GM23248 (cell line): Measurements from ENCODE around the gene TCP11.

Source experiments
- EZH2 ChIP-seq: fragments of 200-600 bp; sonication (generic); IDR thresholded peaks from 2 replicates; pipeline ENCODE4 v1.6.1; 2018; ENCODE audit warnings: antibody characterized with exemption, mild to moderate bottlenecking; ENCODE audit not compliant: insufficient read depth, poor library complexity, severe bottlenecking
- EZH2phosphoT487 ChIP-seq: fragments of 200-600 bp; sonication (generic); IDR thresholded peaks from 2 replicates; pipeline ENCODE4 v1.6.1; 2018; ENCODE audit warnings: antibody characterized with exemption, moderate library complexity, mild to moderate bottlenecking, low read depth; ENCODE audit not compliant: insufficient read depth

DNA sequence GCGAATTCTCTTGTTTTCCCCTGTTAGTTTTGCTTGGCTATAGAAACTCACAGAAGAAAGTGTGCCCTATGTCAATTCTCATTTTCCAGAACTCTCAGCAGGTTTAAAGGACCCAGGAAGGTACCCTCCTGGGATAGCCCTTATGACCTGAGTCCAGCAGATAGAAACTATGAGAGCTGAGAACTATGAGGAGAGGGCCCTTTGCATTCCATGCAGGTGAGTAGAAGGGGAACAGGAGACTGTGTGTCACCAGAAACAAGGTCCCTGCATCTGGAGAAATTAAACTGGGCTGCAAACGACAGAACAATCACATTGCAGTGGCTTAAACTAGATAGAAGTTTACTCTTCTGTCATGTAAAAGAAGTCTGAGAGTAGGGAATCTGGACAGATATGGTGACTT, 36.9 kb upstream of the TCP11 start:
- TF ChIP-seq EZH2: no peak
- no peak for TF ChIP-seq EZH2phosphoT487
